ENCODE data around the gene TPRN.

TPRN gene

DNA sequence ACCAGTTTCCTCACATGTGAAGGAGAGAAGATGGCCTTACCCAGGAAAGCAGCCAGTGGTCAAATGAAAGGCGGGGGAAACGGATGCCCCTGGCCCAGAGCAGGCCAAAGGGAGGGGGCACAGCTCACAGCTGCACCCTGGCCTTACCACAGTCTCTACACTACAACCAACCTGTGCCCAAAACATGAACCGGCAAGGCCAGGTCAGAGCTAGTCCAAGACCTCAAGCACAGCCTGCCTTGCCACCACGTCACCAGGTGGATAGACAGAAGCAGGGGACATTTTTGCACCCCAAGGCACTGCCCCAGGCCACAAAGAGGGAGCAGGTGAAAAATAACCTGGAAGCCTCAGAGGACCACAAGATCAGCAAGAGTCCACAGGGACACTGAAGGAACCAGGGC, 57.1 kb downstream of the TPRN start:
- no peak for DNase-seq (ENCODE audit: low spot score)

GRCh38 chr9:137141976-137142936, 58.3 kb downstream of the TPRN start:
- DNase-seq (ENCODE audit: low spot score) = no peak

Measured in AG20443 (cell line).